ENCODE results near the gene BDKRB2. TPM values are rescaled to one million over a fixed set of nuclear protein-coding genes. Genes with fewer than 3 reads are reported as not detected.

BDKRB2 gene
- total RNA-seq, 4 donors from 2014 or later = 2.1 to 6.2 (median 2.8) TPM

GRCh38 chr14:96263347-96264199, 58.9 kb downstream of the BDKRB2 start:
- TF ChIP-seq, protein P1, sequence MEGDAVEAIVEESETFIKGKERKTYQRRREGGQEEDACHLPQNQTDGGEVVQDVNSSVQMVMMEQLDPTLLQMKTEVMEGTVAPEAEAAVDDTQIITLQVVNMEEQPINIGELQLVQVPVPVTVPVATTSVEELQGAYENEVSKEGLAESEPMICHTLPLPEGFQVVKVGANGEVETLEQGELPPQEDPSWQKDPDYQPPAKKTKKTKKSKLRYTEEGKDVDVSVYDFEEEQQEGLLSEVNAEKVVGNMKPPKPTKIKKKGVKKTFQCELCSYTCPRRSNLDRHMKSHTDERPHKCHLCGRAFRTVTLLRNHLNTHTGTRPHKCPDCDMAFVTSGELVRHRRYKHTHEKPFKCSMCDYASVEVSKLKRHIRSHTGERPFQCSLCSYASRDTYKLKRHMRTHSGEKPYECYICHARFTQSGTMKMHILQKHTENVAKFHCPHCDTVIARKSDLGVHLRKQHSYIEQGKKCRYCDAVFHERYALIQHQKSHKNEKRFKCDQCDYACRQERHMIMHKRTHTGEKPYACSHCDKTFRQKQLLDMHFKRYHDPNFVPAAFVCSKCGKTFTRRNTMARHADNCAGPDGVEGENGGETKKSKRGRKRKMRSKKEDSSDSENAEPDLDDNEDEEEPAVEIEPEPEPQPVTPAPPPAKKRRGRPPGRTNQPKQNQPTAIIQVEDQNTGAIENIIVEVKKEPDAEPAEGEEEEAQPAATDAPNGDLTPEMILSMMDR (IDR thresholded peaks at IDR 0.05; ENCODE audit: low read depth) = no peak

DNA sequence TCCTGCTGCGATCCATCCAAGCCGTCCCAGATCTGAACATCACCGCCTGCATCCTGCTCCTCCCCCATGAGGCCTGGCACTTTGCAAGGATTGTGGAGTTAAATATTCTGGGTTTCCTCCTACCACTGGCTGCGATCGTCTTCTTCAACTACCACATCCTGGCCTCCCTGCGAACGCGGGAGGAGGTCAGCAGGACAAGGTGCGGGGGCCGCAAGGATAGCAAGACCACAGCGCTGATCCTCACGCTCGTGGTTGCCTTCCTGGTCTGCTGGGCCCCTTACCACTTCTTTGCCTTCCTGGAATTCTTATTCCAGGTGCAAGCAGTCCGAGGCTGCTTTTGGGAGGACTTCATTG, 59.5 kb downstream of the BDKRB2 start:
- TF ChIP-seq, protein P1 (IDR thresholded peaks at IDR 0.05; ENCODE audit: low read depth) = no peak

- TF ChIP-seq, protein P1 (IDR thresholded peaks at IDR 0.05; ENCODE audit: low read depth) = no peak
Observed at GRCh38 chr14:96264853-96265252, 60.2 kb downstream of the BDKRB2 start.

- TF ChIP-seq, protein P1 (IDR thresholded peaks at IDR 0.05; ENCODE audit: low read depth) = no peak
Observed at GRCh38 chr14:96265383-96266095, 60.9 kb downstream of the BDKRB2 start.

DNA sequence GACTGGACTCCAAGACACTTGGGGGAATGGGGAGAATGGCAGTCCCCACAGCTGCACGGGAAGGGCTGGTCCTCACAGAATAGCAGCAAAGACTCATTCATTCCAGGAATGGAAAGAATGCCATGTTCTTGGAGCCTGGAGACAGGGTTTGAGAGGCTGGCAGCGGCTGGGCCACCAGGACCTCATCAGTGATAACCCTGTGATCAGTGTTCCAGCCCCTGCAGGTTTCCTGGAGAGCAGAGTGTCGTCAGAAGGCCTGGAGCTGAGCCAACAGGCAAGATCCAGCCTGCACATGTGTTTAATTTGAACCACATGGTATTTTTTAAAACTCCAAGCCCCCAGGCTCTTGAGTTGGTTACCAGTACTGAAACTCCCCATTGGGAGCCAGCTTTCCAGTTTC, 62.7 kb downstream of the BDKRB2 start:
- TF ChIP-seq, protein P1 (IDR thresholded peaks at IDR 0.05; ENCODE audit: low read depth) = no peak

DNA sequence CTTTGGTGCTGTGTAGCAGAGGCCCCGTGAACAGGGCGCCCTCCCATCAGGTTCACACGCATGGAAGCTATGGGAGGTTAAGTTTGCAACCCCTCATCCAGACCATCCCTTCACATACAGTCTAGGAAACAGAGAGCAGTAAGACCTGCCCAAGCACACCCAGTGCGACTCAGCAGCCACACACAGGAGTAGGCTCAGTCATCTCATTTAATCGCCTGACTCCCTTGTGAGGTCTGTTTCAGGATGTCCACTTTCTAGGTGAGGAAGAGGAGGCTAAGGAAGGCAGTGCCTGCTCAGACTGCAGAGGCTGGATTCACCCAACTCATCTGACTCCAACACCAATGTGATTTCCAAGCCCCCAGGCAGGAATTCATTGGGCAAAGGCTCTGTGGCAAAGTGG, 63.3 kb downstream of the BDKRB2 start:
- TF ChIP-seq, protein P1 (IDR thresholded peaks at IDR 0.05; ENCODE audit: low read depth) = no peak
